Panc1 (cell line): ENCODE results near the gene PCNX1. TPM values are rescaled to one million over a fixed set of nuclear protein-coding genes. Genes with fewer than 3 reads are reported as not detected.

Source experiments
- ATAC-seq: fragments of 200-7000 bp; cut with Tn5 transposase; 2 replicates; pipeline ENCODE4 v1.9.1; 2020; ENCODE audit warnings: mild to moderate bottlenecking, moderate library complexity
- BruUV-seq: library from RNA; stranded (reverse); fragments of 400-500 nt; replicated peaks from 2 replicates; lab custom pipeline; 2021; lab: Mats Ljungman, UMichigan
- CTCF ChIA-PET: fragments of 300-600 bp; sonication (Branson Sonifier 250); formaldehyde crosslinking; loops from one replicate; lab custom pipeline; 2022; ENCODE audit warnings: antibody characterized with exemption; lab: Charles Lee
- POLR2A ChIA-PET: fragments of 300-600 bp; sonication (Branson Sonifier 250); formaldehyde crosslinking; loops from one replicate; lab custom pipeline; 2022; ENCODE audit warnings: antibody characterized with exemption; lab: Charles Lee
- DNase-seq: peaks from one replicate; pipeline ENCODE4 v3.0.0-alpha.2; 2010; ENCODE audit warnings: low read depth, low spot score
- H3K27ac ChIP-seq: 2 replicates; pipeline ENCODE4 v1.5.1; 2011; ENCODE audit warnings: mild to moderate bottlenecking, low read length, inconsistent platforms
- H3K27me3 ChIP-seq: fragments of 200-500 bp; sonication (Bioruptor generic); 2 replicates; pipeline ENCODE4 v1.6.0; 2014; ENCODE audit warnings: low read length, inconsistent platforms; ENCODE audit not compliant: control insufficient read depth, insufficient read depth
- H3K36me3 ChIP-seq: fragments of 200-500 bp; sonication (Bioruptor generic); 2 replicates; pipeline ENCODE4 v1.5.1; 2014; ENCODE audit warnings: inconsistent platforms, mild to moderate bottlenecking, low read length, moderate library complexity; ENCODE audit not compliant: control insufficient read depth, insufficient read depth
- H3K4me1 ChIP-seq: 2 replicates; pipeline ENCODE4 v1.5.1; 2011; ENCODE audit warnings: inconsistent platforms, mild to moderate bottlenecking, low read length, moderate library complexity; ENCODE audit not compliant: control insufficient read depth, insufficient read depth
- H3K4me3 ChIP-seq, 2 experiments: 2 replicates each; pipeline ENCODE4 v1.5.1; 2011 to 2012; ENCODE audit warnings: low read depth in 2 of 2, low read length in 2 of 2, mild to moderate bottlenecking in 2 of 2, inconsistent platforms in 1 of 2, moderate library complexity in 1 of 2
- H3K9me3 ChIP-seq: fragments of 200-500 bp; sonication (Bioruptor generic); 2 replicates; pipeline ENCODE4 v1.5.1; 2014; ENCODE audit warnings: low read depth, mild to moderate bottlenecking, inconsistent platforms, low read length, moderate library complexity; ENCODE audit not compliant: control insufficient read depth, insufficient read depth
- CTCF ChIP-seq: fragments of 450-650 bp; IDR thresholded peaks from 2 replicates; pipeline ENCODE4 v1.5.1; 2017; ENCODE audit warnings: mild to moderate bottlenecking
- POLR2AphosphoS5 ChIP-seq: IDR thresholded peaks from 2 replicates; pipeline ENCODE4 v1.6.1; 2012; ENCODE audit warnings: mild to moderate bottlenecking, low read depth, low read length, moderate library complexity
- REST ChIP-seq, 2 experiments: IDR thresholded peaks; 2 replicates each; pipeline ENCODE4 v1.6.1; 2011 to 2012; ENCODE audit warnings: low read depth in 2 of 2, control low read depth in 1 of 2, low read length in 1 of 2, mild to moderate bottlenecking in 1 of 2, moderate library complexity in 1 of 2; ENCODE audit not compliant: insufficient read depth in 1 of 2
- SIN3A ChIP-seq: IDR thresholded peaks from 2 replicates; pipeline ENCODE4 v1.6.1; 2012; ENCODE audit warnings: low read depth, mild to moderate bottlenecking, low read length, moderate library complexity, borderline replicate concordance; ENCODE audit not compliant: insufficient read depth
- TCF7L2 ChIP-seq: IDR thresholded peaks from 2 replicates; pipeline ENCODE4 v1.6.1; 2011; ENCODE audit warnings: mild to moderate bottlenecking, low read depth, low read length, inconsistent platforms
- in situ Hi-C: cut with HindIII; loops from 2 replicates; pipeline ENCODE4 v1.10.0; 2016; ENCODE audit warnings: low sequenced_read_pairs, low pct_unique_long_range_greater_than_20kb
- intact Hi-C: fragments of 100-400 bp; cut with micrococcal nuclease; formaldehyde crosslinking; loops from one replicate; pipeline ENCODE4 v1.10.0; 2022; ENCODE audit not compliant: unreplicated experiment
- total RNA-seq: library from RNA; stranded (reverse); gene quantifications from one replicate; pipeline ENCODE4 v1.2.1, GENCODE V29; 2021; ENCODE audit not compliant: unreplicated experiment

Gene PCNX1
- total RNA-seq, 1 experiment from 2014 or later = 30.5 TPM

GRCh38 chr14:70999117-70999516 is 91.9 kb downstream of the PCNX1 start:
- POLR2A ChIA-PET = no interaction called here
- intact Hi-C loops = no loop called here

GRCh38 chr14:71000091-71000490 is 92.8 kb downstream of the PCNX1 start:
- Histone ChIP-seq H3K4me1 (no peaks in the 10 kb centered on the region), H3K27ac (no peak overlapping the region), H3K36me3 (no peaks in the 10 kb centered on the region), H3K9me3 (no peaks in the 10 kb centered on the region), H3K4me3 (no peak overlapping the region), H3K27me3 (no peaks in the 10 kb centered on the region)
- no peak for TF ChIP-seq TCF7L2
- TF ChIP-seq CTCF = no peak
- no peak for TF ChIP-seq POLR2AphosphoS5
- no peak for TF ChIP-seq REST (IDR thresholded peaks at IDR 0.05; ENCODE audit: insufficient read depth in 1 of 2, low read depth in 2 of 2, low read length in 1 of 2)
- TF ChIP-seq SIN3A = no peak
- intact Hi-C loops (no loop called here), in situ Hi-C loops (no loop called here)
- no peak for ATAC-seq
- ChIA-PET CTCF (no interaction called here), POLR2A (no interaction called here)
- no TSS peak for BruUV-seq
- DNase-seq = no peak

More at GRCh38 chr14:70999117-70999516, 91.9 kb downstream of the PCNX1 start:
- BruUV-seq = no TSS peak
- H3K27me3 ChIP-seq = no peaks in the 10 kb centered on the region
- no peak overlapping the region for H3K27ac ChIP-seq
- CTCF ChIA-PET = no interaction called here
- no peaks in the 10 kb centered on the region for H3K9me3 ChIP-seq
- H3K4me3 ChIP-seq = no peak overlapping the region
- in situ Hi-C loops = no loop called here
- TF ChIP-seq REST (IDR thresholded peaks at IDR 0.05; ENCODE audit: insufficient read depth in 1 of 2, low read depth in 2 of 2, low read length in 1 of 2) (no peak), TCF7L2 (no peak), CTCF (no peak)
- H3K36me3 ChIP-seq = no peaks in the 10 kb centered on the region
- ATAC-seq (no peak), DNase-seq (no peak)
- H3K4me1 ChIP-seq = no peaks in the 10 kb centered on the region
